ENCODE results near the gene IRX4. TPM values are rescaled to one million over a fixed set of nuclear protein-coding genes. Genes with fewer than 3 reads are reported as not detected.

IRX4 gene
- total and polyA plus RNA-seq, 2 experiments from 2014 or later, result 208 to 308 TPM

DNA sequence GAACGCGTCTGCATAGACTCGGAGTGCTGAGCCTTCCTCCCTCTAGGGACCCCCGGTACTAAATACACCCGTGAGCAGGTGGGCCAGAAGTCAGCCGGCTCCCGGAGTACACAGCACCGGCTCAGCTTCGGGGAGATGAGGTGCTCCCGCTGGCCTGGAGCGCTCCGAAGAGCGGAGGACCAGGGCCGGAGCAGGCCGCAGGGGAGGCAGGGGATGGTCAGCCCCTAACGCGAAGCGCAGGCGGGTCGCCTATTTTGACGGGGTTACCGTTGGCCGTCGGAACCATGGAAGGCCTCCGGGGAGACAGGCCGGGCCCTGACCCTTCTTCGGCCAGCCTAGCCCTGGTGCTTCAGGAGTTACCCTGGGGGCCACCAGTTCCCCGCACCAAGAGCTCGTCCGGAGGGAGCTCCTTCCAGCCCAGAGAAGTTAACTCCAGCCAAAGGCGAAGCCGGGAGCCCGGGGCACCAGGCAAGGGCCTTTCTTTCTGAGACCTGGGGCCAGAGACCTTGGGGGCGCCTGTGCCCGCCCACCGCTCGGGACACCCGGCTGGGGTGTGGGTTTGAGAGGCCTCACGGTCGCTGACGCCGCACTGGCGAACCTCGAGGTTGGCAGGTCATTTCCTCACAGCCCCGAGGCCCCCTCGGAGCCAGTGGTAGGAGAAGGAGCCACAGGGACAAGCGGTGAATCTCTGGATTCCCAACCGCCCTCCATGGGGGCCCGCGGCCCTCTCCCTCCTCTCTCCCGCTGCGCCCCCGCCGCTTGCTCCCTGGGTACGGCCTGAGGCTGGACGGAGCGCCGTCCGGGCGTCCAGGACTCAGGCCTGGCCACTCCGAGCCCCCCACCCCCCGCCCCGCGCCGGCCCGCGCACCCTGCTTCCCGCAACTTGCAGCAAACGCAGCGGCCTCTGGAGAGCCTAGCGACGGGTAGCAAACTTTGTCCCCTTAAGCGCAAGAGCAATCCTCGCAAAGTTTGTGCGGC is 3.4 kb upstream of the IRX4 start:
- TF ChIP-seq, protein P1, sequence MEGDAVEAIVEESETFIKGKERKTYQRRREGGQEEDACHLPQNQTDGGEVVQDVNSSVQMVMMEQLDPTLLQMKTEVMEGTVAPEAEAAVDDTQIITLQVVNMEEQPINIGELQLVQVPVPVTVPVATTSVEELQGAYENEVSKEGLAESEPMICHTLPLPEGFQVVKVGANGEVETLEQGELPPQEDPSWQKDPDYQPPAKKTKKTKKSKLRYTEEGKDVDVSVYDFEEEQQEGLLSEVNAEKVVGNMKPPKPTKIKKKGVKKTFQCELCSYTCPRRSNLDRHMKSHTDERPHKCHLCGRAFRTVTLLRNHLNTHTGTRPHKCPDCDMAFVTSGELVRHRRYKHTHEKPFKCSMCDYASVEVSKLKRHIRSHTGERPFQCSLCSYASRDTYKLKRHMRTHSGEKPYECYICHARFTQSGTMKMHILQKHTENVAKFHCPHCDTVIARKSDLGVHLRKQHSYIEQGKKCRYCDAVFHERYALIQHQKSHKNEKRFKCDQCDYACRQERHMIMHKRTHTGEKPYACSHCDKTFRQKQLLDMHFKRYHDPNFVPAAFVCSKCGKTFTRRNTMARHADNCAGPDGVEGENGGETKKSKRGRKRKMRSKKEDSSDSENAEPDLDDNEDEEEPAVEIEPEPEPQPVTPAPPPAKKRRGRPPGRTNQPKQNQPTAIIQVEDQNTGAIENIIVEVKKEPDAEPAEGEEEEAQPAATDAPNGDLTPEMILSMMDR (IDR thresholded peaks at IDR 0.05; ENCODE audit: low read depth, low read length), result no peak
- H3K27ac ChIP-seq, result peak overlapping the region; percentile 94
- no peaks in the 10 kb centered on the region for H3K9me3 ChIP-seq (ENCODE audit: low read depth)
- DNase-seq (ENCODE audit: low read depth in 1 of 2, low spot score in 1 of 2), result no peak
- no peaks in the 10 kb centered on the region for H3K36me3 ChIP-seq
- H3K4me3 ChIP-seq, result peak overlapping the region; percentile 92
- H3K4me1 ChIP-seq (ENCODE audit: low read depth), result peaks cover 15% of the 10 kb centered on the region
- peaks cover 99% of the 10 kb centered on the region for H3K27me3 ChIP-seq

DNA sequence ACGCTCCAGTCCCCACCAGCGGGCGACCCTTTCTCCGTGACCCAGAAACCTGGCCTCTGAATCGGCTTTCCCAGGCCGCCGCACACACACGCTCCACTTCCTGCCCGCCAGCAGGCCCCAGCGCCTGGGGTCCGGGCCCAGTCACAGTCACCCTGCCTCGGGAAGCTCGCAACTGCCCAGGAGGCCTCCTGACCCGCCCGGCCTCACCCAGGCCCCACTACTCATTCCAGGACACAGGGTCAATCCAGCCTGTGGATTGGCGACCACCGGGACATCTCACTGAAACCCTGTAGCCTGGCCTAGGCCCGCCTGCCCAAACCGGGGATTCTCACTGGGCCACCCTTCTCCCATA is 2.7 kb upstream of the IRX4 start:
- DNase-seq (ENCODE audit: low read depth in 1 of 2, low spot score in 1 of 2), result no peak
- Histone ChIP-seq H3K9me3 (ENCODE audit: low read depth) (no peaks in the 10 kb centered on the region), H3K4me3 (peak overlapping the region; percentile 92), H3K27ac (peak overlapping the region; percentile 94), H3K36me3 (no peaks in the 10 kb centered on the region), H3K27me3 (peaks cover 100% of the 10 kb centered on the region), H3K4me1 (ENCODE audit: low read depth) (peaks cover 15% of the 10 kb centered on the region)
- TF ChIP-seq, protein P1 (IDR thresholded peaks at IDR 0.05; ENCODE audit: low read depth, low read length), result no peak

DNA sequence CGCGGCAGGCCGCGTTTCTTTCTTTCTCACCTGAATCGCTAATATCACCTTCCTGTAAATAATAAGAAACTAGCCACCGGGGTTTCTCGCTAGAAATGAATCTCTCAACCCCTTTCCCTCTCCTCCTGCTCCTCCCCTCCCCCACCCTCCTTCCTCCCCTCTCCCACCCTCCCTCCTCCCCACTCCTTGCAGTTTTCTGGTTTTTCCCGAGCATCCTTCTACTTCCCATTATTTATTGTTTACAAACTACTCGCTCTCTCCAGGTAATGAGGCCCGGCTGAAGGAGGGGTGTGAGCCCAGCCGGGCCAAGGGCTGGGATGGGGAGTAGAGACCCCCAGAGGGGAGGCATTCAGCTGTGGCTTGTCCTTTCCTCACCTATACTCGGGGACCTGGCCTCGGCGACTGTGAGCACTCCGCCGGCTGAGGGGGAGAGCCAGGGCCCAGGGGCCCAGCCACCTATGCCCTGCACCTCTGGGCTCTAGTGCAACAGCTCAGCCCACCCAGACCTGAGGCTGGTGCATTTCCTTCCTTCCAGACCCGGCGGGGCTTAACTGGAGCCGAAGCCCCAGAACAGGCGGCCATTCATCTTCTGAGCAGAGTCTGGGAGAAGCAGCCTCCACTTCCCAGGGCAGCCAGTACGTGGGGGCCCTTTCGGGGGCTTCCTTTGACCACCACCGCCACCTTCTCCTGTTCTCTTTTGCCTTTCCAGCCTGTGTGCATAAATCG is 2.1 kb upstream of the IRX4 start:
- H3K4me1 ChIP-seq (ENCODE audit: low read depth), result peaks cover 15% of the 10 kb centered on the region
- peak overlapping the region; percentile 92 for H3K4me3 ChIP-seq
- H3K27ac ChIP-seq, result peak overlapping the region; percentile 94
- no peaks in the 10 kb centered on the region for H3K9me3 ChIP-seq (ENCODE audit: low read depth)
- DNase-seq (ENCODE audit: low read depth in 1 of 2, low spot score in 1 of 2), result no peak
- H3K36me3 ChIP-seq, result no peaks in the 10 kb centered on the region
- peaks cover 100% of the 10 kb centered on the region for H3K27me3 ChIP-seq
- TF ChIP-seq, protein P1 (IDR thresholded peaks at IDR 0.05; ENCODE audit: low read depth, low read length), result no peak

DNA sequence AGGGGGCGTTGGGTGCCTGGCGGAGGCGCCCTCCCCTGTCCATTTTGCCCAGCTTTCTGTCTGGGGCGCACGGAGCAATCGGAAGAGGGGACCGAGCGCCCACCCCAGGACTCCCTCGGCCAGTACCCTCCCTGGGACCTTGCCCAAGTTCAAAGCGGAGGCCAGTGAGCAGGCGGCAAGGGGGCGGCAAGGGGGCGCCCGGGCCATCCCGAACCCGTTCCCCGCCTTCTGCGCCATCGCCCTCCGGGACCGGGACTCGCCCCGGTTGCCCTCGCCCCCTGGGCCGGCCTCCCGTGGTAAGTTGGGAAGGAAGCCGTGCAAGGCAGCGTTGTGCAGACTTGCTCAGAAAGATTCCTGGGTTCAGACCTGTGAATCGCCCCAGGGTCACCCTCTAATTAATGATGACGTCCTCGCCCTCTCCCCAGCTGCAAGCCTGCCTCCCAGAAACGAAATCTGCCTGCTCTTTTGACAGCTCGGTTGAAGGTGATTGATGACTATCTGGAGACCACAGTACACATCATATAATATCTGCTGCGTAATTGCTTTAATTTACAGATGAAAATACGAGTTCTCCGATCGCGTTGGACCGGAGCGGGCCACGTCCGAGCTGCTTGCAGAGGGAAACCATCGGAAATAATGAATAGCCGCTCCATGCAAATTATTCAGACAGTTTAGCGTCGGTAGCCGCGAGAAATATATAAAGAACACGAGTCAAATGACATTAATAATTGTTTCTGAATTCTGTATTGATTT is 1.4 kb upstream of the IRX4 start:
- peaks cover 15% of the 10 kb centered on the region for H3K4me1 ChIP-seq (ENCODE audit: low read depth)
- DNase-seq (ENCODE audit: low read depth in 1 of 2, low spot score in 1 of 2), result no peak

More for the DNA sequence above, 1.4 kb upstream of the IRX4 start:
- Histone ChIP-seq H3K9me3 (ENCODE audit: low read depth) (no peaks in the 10 kb centered on the region), H3K4me3 (peak overlapping the region; percentile 92), H3K27ac (peak overlapping the region; percentile 94), H3K27me3 (peaks cover 100% of the 10 kb centered on the region), H3K36me3 (no peaks in the 10 kb centered on the region)
- TF ChIP-seq, protein P1 (IDR thresholded peaks at IDR 0.05; ENCODE audit: low read depth, low read length), result no peak
